Measurements from ENCODE around the gene TRABD2B. TPM values are rescaled to one million over a fixed set of nuclear protein-coding genes. Genes with fewer than 3 reads are reported as not detected.

Gene TRABD2B
- total RNA-seq, 1 experiment from 2014 or later, result 10.3 TPM

- H3K4me3 Mint-ChIP-seq, result no peak overlapping the region
- POLR2A ChIA-PET, result no interaction called here
- no peaks in the 10 kb centered on the region; the same call in none of the 2 replicates for H3K27me3 Mint-ChIP-seq (ENCODE audit: low read depth)
- H3K27ac Mint-ChIP-seq, result no peak overlapping the region
- CTCF ChIA-PET, result no interaction called here
- H3K4me1 Mint-ChIP-seq, result no peaks in the 10 kb centered on the region
- peaks cover 18% of the 10 kb centered on the region for H3K36me3 Mint-ChIP-seq
- DNase-seq (ENCODE audit: low spot score) (no peak), ATAC-seq (no peak)
- H3K9me3 Mint-ChIP-seq, result peaks cover 27% of the 10 kb centered on the region
- no peak for TF ChIP-seq GRHL2 (CRISPR knock-in tag; IDR thresholded peaks at IDR 0.05; ENCODE audit: insufficient replicate concordance, severe bottlenecking)
Measured at GRCh38 chr1:47865881-47866535, 131.2 kb downstream of the TRABD2B start.

DNA sequence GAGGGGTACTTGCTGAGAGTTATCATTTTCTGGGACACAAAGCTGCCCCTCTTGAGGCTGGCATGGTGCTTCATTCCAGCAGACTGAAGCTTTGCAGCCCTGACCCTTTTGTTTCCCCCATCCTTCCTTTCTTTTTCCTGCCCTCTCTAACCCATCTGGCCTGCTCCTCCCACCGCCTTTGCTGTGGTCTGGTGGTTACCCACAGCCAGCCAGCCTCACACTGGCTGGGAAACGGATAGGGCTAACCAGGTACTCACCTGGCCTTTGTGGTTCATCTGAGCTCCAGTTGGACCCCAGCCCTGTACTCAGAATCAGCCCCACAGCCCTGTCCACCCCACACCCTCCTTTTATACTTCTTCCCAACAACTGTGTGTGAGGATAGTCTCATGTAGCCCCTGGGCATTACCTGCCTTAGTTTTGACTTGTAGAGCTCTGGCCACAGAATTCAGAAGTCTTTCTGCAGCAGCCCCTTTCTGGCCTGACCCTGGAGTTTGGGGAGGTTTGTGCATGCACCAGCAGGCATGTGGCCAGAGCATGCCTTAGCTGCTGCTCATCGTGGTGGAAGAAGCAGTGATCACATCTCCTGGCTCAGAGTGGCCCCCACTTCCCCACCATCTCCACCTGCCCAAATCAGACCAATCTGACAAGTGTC is 138.0 kb downstream of the TRABD2B start:
- no peaks in the 10 kb centered on the region for H3K27me3 Mint-ChIP-seq (ENCODE audit: low read depth)
- POLR2A ChIA-PET, result no interaction called here
- H3K27ac Mint-ChIP-seq, result no peak overlapping the region
- H3K36me3 Mint-ChIP-seq, result peaks cover 9% of the 10 kb centered on the region
- CTCF ChIA-PET, result interaction anchor here (1.1 kb wide), 1 partner anchor 104 kb away, joined by 3 read pairs; no protein-coding TSS in a partner anchor
- peaks cover 15% of the 10 kb centered on the region for H3K9me3 Mint-ChIP-seq
- ATAC-seq (no peak), DNase-seq (ENCODE audit: low spot score) (no peak)
- peaks cover 16% of the 10 kb centered on the region for H3K4me1 Mint-ChIP-seq
- TF ChIP-seq ZNF396 (CRISPR knock-in tag; IDR thresholded peaks at IDR 0.05; ENCODE audit: borderline replicate concordance) (no peak), TCF7 (CRISPR knock-in tag; IDR thresholded peaks at IDR 0.05; ENCODE audit: low read depth) (no peak), ZSCAN18 (CRISPR knock-in tag; IDR thresholded peaks at IDR 0.05) (no peak), SP1 (CRISPR knock-in tag; conservative IDR thresholded peaks at IDR 0.05) (no peak), NFE2L1 (CRISPR knock-in tag; IDR thresholded peaks at IDR 0.05) (no peak), ESRRA (CRISPR knock-in tag; IDR thresholded peaks at IDR 0.05; ENCODE audit: borderline replicate concordance) (no peak), TP53 (CRISPR knock-in tag; IDR thresholded peaks at IDR 0.05) (no peak), ELF4 (CRISPR knock-in tag; IDR thresholded peaks at IDR 0.05; ENCODE audit: low read depth) (no peak), ATF3 (CRISPR knock-in tag; conservative IDR thresholded peaks at IDR 0.05) (no peak)
- TF ChIP-seq, protein P1, sequence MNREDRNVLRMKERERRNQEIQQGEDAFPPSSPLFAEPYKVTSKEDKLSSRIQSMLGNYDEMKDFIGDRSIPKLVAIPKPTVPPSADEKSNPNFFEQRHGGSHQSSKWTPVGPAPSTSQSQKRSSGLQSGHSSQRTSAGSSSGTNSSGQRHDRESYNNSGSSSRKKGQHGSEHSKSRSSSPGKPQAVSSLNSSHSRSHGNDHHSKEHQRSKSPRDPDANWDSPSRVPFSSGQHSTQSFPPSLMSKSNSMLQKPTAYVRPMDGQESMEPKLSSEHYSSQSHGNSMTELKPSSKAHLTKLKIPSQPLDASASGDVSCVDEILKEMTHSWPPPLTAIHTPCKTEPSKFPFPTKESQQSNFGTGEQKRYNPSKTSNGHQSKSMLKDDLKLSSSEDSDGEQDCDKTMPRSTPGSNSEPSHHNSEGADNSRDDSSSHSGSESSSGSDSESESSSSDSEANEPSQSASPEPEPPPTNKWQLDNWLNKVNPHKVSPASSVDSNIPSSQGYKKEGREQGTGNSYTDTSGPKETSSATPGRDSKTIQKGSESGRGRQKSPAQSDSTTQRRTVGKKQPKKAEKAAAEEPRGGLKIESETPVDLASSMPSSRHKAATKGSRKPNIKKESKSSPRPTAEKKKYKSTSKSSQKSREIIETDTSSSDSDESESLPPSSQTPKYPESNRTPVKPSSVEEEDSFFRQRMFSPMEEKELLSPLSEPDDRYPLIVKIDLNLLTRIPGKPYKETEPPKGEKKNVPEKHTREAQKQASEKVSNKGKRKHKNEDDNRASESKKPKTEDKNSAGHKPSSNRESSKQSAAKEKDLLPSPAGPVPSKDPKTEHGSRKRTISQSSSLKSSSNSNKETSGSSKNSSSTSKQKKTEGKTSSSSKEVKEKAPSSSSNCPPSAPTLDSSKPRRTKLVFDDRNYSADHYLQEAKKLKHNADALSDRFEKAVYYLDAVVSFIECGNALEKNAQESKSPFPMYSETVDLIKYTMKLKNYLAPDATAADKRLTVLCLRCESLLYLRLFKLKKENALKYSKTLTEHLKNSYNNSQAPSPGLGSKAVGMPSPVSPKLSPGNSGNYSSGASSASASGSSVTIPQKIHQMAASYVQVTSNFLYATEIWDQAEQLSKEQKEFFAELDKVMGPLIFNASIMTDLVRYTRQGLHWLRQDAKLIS (CRISPR knock-in tag; IDR thresholded peaks at IDR 0.05; ENCODE audit: borderline replicate concordance), result no peak
- H3K4me3 Mint-ChIP-seq, result no peak overlapping the region

- DNase-seq (ENCODE audit: low spot score), result no peak
- Mint-ChIP-seq H3K9me3 (peaks cover 8% of the 10 kb centered on the region), H3K36me3 (peaks cover 7% of the 10 kb centered on the region), H3K4me1 (peaks cover 19% of the 10 kb centered on the region), H3K27me3 (ENCODE audit: low read depth) (no peaks in the 10 kb centered on the region), H3K27ac (no peak overlapping the region), H3K4me3 (no peak overlapping the region)
- TF ChIP-seq ZNF263 (CRISPR knock-in tag; IDR thresholded peaks at IDR 0.05; ENCODE audit: low read depth) (no peak), ZNF317 (CRISPR knock-in tag; IDR thresholded peaks at IDR 0.05; ENCODE audit: borderline replicate concordance, low read depth) (no peak), NR2C2 (CRISPR knock-in tag; IDR thresholded peaks at IDR 0.05) (no peak), GABPB1 (CRISPR knock-in tag; IDR thresholded peaks at IDR 0.05) (no peak), CBFB (CRISPR knock-in tag; IDR thresholded peaks at IDR 0.05; ENCODE audit: low read depth) (no peak), CREM (CRISPR knock-in tag; IDR thresholded peaks at IDR 0.05) (no peak), PRRX2 (CRISPR knock-in tag; IDR thresholded peaks at IDR 0.05) (no peak), FOXJ3 (CRISPR knock-in tag; IDR thresholded peaks at IDR 0.05; ENCODE audit: borderline replicate concordance) (no peak), ZNF219 (CRISPR knock-in tag; IDR thresholded peaks at IDR 0.05; ENCODE audit: borderline replicate concordance) (no peak)
- TF ChIP-seq, protein P1 (CRISPR knock-in tag; IDR thresholded peaks at IDR 0.05; ENCODE audit: borderline replicate concordance), result no peak
- peak; percentile 22; the same call in 1 of the 2 replicates for ATAC-seq
- ChIA-PET CTCF (no interaction called here), POLR2A (no interaction called here)
Measured at GRCh38 chr1:47856996-47857395, 140.2 kb downstream of the TRABD2B start.

All from WTC11 (cell line).